OCI-LY7 (cell line): Measurements from ENCODE around the gene HS3ST3B1. TPM values are rescaled to one million over a fixed set of nuclear protein-coding genes. Genes with fewer than 3 reads are reported as not detected.

Source experiments
- BruUV-seq: library from RNA; stranded (reverse); fragments of 400-500 nt; replicated peaks from 2 replicates; lab custom pipeline; 2021; lab: Mats Ljungman, UMichigan
- CTCF ChIA-PET: fragments of 300-600 bp; sonication (Branson Sonifier 250); formaldehyde crosslinking; loops from one replicate; lab custom pipeline; 2022; ENCODE audit warnings: antibody characterized with exemption; ENCODE audit not compliant: unreplicated experiment; lab: Charles Lee
- POLR2A ChIA-PET: fragments of 300-600 bp; sonication (Branson Sonifier 250); formaldehyde crosslinking; loops from one replicate; lab custom pipeline; 2022; ENCODE audit warnings: antibody characterized with exemption; lab: Charles Lee
- DNase-seq: peaks from one replicate; pipeline ENCODE4 v3.0.0-alpha.2; 2015; ENCODE audit warnings: low spot score
- H2AFZ ChIP-seq: fragments of 200-600 bp; sonication (generic), shearing (Covaris generic); 2 replicates; pipeline ENCODE4 v1.6.1; 2014; ENCODE audit warnings: mild to moderate bottlenecking, antibody characterized with exemption, low read length, moderate library complexity
- H3K27ac ChIP-seq: fragments of 200-600 bp; sonication (generic); 2 replicates; pipeline ENCODE4 v1.5.1; 2014; ENCODE audit warnings: mixed run types, low read depth, mild to moderate bottlenecking, moderate library complexity, low read length, inconsistent platforms; ENCODE audit not compliant: poor library complexity, severe bottlenecking
- H3K36me3 ChIP-seq: fragments of 200-600 bp; sonication (generic); 2 replicates; pipeline ENCODE4 v1.6.1; 2014; ENCODE audit warnings: mild to moderate bottlenecking, antibody characterized with exemption, low read length, moderate library complexity, mixed read lengths; ENCODE audit not compliant: insufficient read depth
- H3K4me1 ChIP-seq: fragments of 200-600 bp; sonication (generic); 2 replicates; pipeline ENCODE4 v1.5.1; 2014; ENCODE audit warnings: mild to moderate bottlenecking, low read length; ENCODE audit not compliant: insufficient read depth, poor library complexity, severe bottlenecking
- H3K4me2 ChIP-seq: fragments of 200-600 bp; sonication (generic); 2 replicates; pipeline ENCODE4 v1.6.1; 2014; ENCODE audit warnings: mild to moderate bottlenecking, low read length
- H3K4me3 ChIP-seq: fragments of 200-600 bp; sonication (generic); 2 replicates; pipeline ENCODE4 v1.5.1; 2014; ENCODE audit warnings: mild to moderate bottlenecking, low read depth, low read length; ENCODE audit not compliant: poor library complexity, severe bottlenecking
- H3K79me2 ChIP-seq: fragments of 200-600 bp; sonication (generic); 2 replicates; pipeline ENCODE4 v1.6.1; 2016; ENCODE audit warnings: low read depth, mild to moderate bottlenecking, low read length, moderate library complexity, mixed read lengths; ENCODE audit not compliant: insufficient read depth
- H3K9me2 ChIP-seq: fragments of 200-600 bp; sonication (generic); 2 replicates; pipeline ENCODE4 v1.6.1; 2016; ENCODE audit warnings: mild to moderate bottlenecking, low read length, mixed read lengths; ENCODE audit not compliant: insufficient read depth
- H3K9me3 ChIP-seq: fragments of 200-600 bp; sonication (generic); 2 replicates; pipeline ENCODE4 v1.6.1; 2014; ENCODE audit warnings: mild to moderate bottlenecking, mixed run types, low read length, mixed read lengths
- H4K20me1 ChIP-seq: fragments of 200-600 bp; sonication (generic); 2 replicates; pipeline ENCODE4 v1.6.1; 2014; ENCODE audit warnings: mild to moderate bottlenecking, antibody characterized with exemption, low read length, moderate library complexity, mixed read lengths; ENCODE audit not compliant: insufficient read depth
- CTCF ChIP-seq: fragments of 200-600 bp; sonication (generic); conservative IDR thresholded peaks from 2 replicates; pipeline ENCODE4 v1.5.1; 2014; ENCODE audit warnings: mild to moderate bottlenecking, antibody characterized with exemption, low read length, moderate library complexity, mixed read lengths
- EZH2phosphoT487 ChIP-seq: fragments of 200-600 bp; sonication (generic); IDR thresholded peaks from 2 replicates; pipeline ENCODE4 v1.6.1; 2018; ENCODE audit warnings: low read depth, borderline replicate concordance, mild to moderate bottlenecking, mixed run types, antibody characterized with exemption, low read length, moderate library complexity, mixed read lengths
- intact Hi-C: fragments of 100-400 bp; cut with micrococcal nuclease; formaldehyde crosslinking; loops from one replicate; pipeline ENCODE4 v1.10.0; 2022; ENCODE audit not compliant: unreplicated experiment
- total RNA-seq, 2 experiments: library from RNA; depleted of rRNA in 1 of 2; stranded (reverse); fragments of >200 nt in 1 of 2; shearing (Covaris generic) in 1 of 2; gene quantifications; 2 replicates each; pipeline ENCODE4 v1.2.3, GENCODE V29; 2014 to 2022

Gene HS3ST3B1
- total RNA-seq, 2 experiments from 2014 or later, result 0.03 to 1.6 TPM

GRCh38 chr17:14306596-14306995 is 5.7 kb downstream of the HS3ST3B1 start:
- intact Hi-C loops, result loop anchor here (10.0 kb wide), 2 partner anchors 488 to 618 kb away; no protein-coding TSS in a partner anchor
- CTCF ChIA-PET, result no interaction called here
- Histone ChIP-seq H2AFZ (no peak overlapping the region), H3K9me3 (no peaks in the 10 kb centered on the region), H3K4me2 (no peak overlapping the region), H3K9me2 (no peaks in the 10 kb centered on the region), H3K79me2 (no peaks in the 10 kb centered on the region), H3K4me3 (no peak overlapping the region), H3K27ac (no peak overlapping the region), H4K20me1 (no peaks in the 10 kb centered on the region; the same call in 1 of the 2 replicates), H3K4me1 (peaks cover 9% of the 10 kb centered on the region), H3K36me3 (no peaks in the 10 kb centered on the region)
- TF ChIP-seq EZH2phosphoT487 (no peak), CTCF (no peak)
- no TSS peak for BruUV-seq
- POLR2A ChIA-PET, result interaction anchor here (0.6 to 1.1 kb wide), 3 partner anchors 25 to 274 kb away, joined by 3 to 5 read pairs (median 4); no protein-coding TSS in a partner anchor
- no peak for DNase-seq

- no peaks in the 10 kb centered on the region for H3K36me3 ChIP-seq
- TF ChIP-seq CTCF (no peak), EZH2phosphoT487 (no peak)
- POLR2A ChIA-PET, result no interaction called here
- no peaks in the 10 kb centered on the region for H3K9me3 ChIP-seq
- no peak overlapping the region for H3K4me2 ChIP-seq
- no peak for DNase-seq
- H3K4me3 ChIP-seq, result no peak overlapping the region
- no peaks in the 10 kb centered on the region; the same call in 1 of the 2 replicates for H4K20me1 ChIP-seq
- intact Hi-C loops, result loop anchor here (10.0 kb wide), 2 partner anchors 487 to 617 kb away; no protein-coding TSS in a partner anchor
- BruUV-seq, result no TSS peak
- H3K4me1 ChIP-seq, result no peaks in the 10 kb centered on the region
- no peaks in the 10 kb centered on the region for H3K79me2 ChIP-seq
- no peak overlapping the region for H2AFZ ChIP-seq
- no peaks in the 10 kb centered on the region for H3K9me2 ChIP-seq
- CTCF ChIA-PET, result no interaction called here
- no peak overlapping the region for H3K27ac ChIP-seq
Measured at GRCh38 chr17:14307560-14308024, 6.7 kb downstream of the HS3ST3B1 start.

GRCh38 chr17:14308636-14308964 is 7.7 kb downstream of the HS3ST3B1 start:
- intact Hi-C loops, result loop anchor here (10.0 kb wide), 2 partner anchors 486 to 616 kb away; no protein-coding TSS in a partner anchor
- Histone ChIP-seq H3K27ac (no peak overlapping the region), H3K36me3 (no peaks in the 10 kb centered on the region), H3K9me2 (no peaks in the 10 kb centered on the region), H2AFZ (no peak overlapping the region), H4K20me1 (no peaks in the 10 kb centered on the region; the same call in 1 of the 2 replicates), H3K4me2 (no peak overlapping the region), H3K79me2 (no peaks in the 10 kb centered on the region), H3K9me3 (no peaks in the 10 kb centered on the region), H3K4me3 (no peak overlapping the region), H3K4me1 (no peaks in the 10 kb centered on the region)
- no peak for DNase-seq
- no peak for TF ChIP-seq CTCF
- TF ChIP-seq EZH2phosphoT487, result no peak
- ChIA-PET CTCF (no interaction called here), POLR2A (no interaction called here)
- no TSS peak for BruUV-seq
